SU-DHL-6 (cell line): ENCODE data around the gene KIF12.

Source experiments
- H2AFZ ChIP-seq: fragments of 200-600 bp; sonication (generic); 2 replicates; pipeline ENCODE4 v1.6.1; 2014; ENCODE audit warnings: low read depth, mild to moderate bottlenecking, moderate library complexity, mixed read lengths, antibody characterized with exemption, low read length; ENCODE audit not compliant: severe bottlenecking
- H3F3A ChIP-seq: fragments of 200-600 bp; shearing (Covaris generic); 2 replicates; pipeline ENCODE4 v1.6.0; 2016; ENCODE audit warnings: antibody characterized with exemption, mild to moderate bottlenecking; ENCODE audit not compliant: insufficient read depth
- H3K27ac ChIP-seq: fragments of 200-600 bp; sonication (generic); 2 replicates; pipeline ENCODE4 v1.5.1; 2016; ENCODE audit warnings: low read depth, mild to moderate bottlenecking, low read length, moderate library complexity, mixed read lengths
- H3K27me3 ChIP-seq: fragments of 200-600 bp; sonication (generic), shearing (Covaris generic); 2 replicates; pipeline ENCODE4 v1.6.0; 2014; ENCODE audit warnings: mild to moderate bottlenecking, low read length
- H3K36me3 ChIP-seq: fragments of 200-600 bp; sonication (generic); 2 replicates; pipeline ENCODE4 v1.6.1; 2014; ENCODE audit warnings: mild to moderate bottlenecking, low read length, mixed read lengths
- H3K4me2 ChIP-seq: fragments of 300-600, 200-600 bp; shearing (Covaris generic), sonication (generic); 2 replicates; pipeline ENCODE4 v1.6.0; 2014; ENCODE audit warnings: low read length, low read depth, mild to moderate bottlenecking; ENCODE audit not compliant: poor library complexity, severe bottlenecking
- H3K4me3 ChIP-seq: fragments of 200-600 bp; sonication (generic); 2 replicates; pipeline ENCODE4 v1.5.1; 2014; ENCODE audit warnings: antibody characterized with exemption, low read length, mild to moderate bottlenecking, mixed read lengths; ENCODE audit not compliant: insufficient read depth, poor library complexity, severe bottlenecking
- H3K79me2 ChIP-seq: fragments of 200-600 bp; sonication (generic); 2 replicates; pipeline ENCODE4 v1.6.1; 2014; ENCODE audit warnings: mild to moderate bottlenecking, low read length, moderate library complexity; ENCODE audit not compliant: insufficient read depth
- H3K9ac ChIP-seq: fragments of 200-600 bp; sonication (generic); 2 replicates; pipeline ENCODE4 v1.7.0; 2014; ENCODE audit warnings: mild to moderate bottlenecking, low read length
- H3K9me2 ChIP-seq: fragments of 200-600 bp; sonication (generic); replicated peaks from 2 replicates; pipeline ENCODE4 v1.6.1; 2014; ENCODE audit warnings: low read length; ENCODE audit not compliant: insufficient read depth
- H3K9me3 ChIP-seq: fragments of 200-600 bp; sonication (generic); 2 replicates; pipeline ENCODE4 v1.6.1; 2014; ENCODE audit warnings: low read length, mixed read lengths; ENCODE audit not compliant: insufficient read depth
- H4K20me1 ChIP-seq: fragments of 200-600 bp; sonication (generic); 2 replicates; pipeline ENCODE4 v1.6.1; 2014; ENCODE audit warnings: low read depth, mild to moderate bottlenecking, antibody characterized with exemption, low read length, moderate library complexity, mixed read lengths
- CTCF ChIP-seq: fragments of 200-600 bp; sonication (generic); IDR thresholded peaks from one replicate; pipeline ENCODE4 v1.5.1; 2017; ENCODE audit warnings: antibody characterized with exemption, mild to moderate bottlenecking, low read length, moderate library complexity; ENCODE audit not compliant: insufficient read depth, poor library complexity, severe bottlenecking
- EZH2phosphoT487 ChIP-seq: fragments of 200-600 bp; sonication (generic), shearing (Covaris generic); conservative IDR thresholded peaks from 2 replicates; pipeline ENCODE4 v1.6.1; 2018; ENCODE audit warnings: mild to moderate bottlenecking, antibody characterized with exemption, low read length, moderate library complexity, mixed read lengths

Gene KIF12

DNA sequence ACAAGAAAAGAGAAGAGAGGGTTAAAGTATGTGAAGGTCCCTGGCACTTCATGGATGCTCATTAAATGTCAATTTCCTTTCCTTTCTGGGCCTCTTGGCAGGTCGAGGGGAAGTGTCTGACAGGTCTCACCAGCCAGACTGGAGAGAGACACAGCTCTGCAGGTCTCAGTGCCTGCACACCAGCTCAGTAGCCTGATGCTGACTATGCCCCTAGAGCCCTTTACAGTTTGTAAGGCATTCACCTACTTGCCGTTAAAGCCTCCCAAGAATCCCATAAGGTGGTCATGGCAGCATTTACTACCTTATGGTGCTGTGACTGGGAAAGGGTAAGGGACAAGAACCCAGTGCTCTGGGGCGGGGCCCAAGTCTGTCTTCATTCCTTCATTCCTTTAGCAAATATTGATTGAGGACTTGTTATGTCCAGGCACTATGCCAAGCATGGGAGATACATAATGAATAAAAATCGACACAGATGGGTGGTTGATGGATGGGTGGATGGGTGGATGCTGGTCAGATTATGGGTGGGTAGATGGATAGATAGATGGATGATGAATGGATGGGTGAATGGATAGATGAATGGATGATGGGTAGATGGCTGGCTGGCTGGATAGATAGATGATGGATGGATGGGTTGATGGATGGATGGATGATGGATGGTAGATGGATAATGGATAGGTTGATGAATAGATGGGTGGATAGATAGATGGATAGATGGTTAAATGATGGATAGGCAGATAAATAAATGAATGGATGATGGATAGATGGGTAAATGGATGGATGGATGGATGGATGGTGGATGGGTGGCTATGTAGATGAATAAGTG, 21.3 kb upstream of the KIF12 start:
- Histone ChIP-seq H4K20me1 (no peaks in the 10 kb centered on the region), H3K9me2 (no peaks in the 10 kb centered on the region), H3K4me3 (no peak overlapping the region), H3K9ac (no peak overlapping the region), H2AFZ (no peak overlapping the region), H3K4me2 (no peak overlapping the region), H3K27ac (no peak overlapping the region), H3F3A (no peaks in the 10 kb centered on the region), H3K36me3 (no peaks in the 10 kb centered on the region), H3K79me2 (no peaks in the 10 kb centered on the region), H3K9me3 (no peaks in the 10 kb centered on the region), H3K27me3 (no peaks in the 10 kb centered on the region)
- TF ChIP-seq EZH2phosphoT487 (no peak), CTCF (no peak)

- no peaks in the 10 kb centered on the region for H3K36me3 ChIP-seq
- no peaks in the 10 kb centered on the region for H3K9me3 ChIP-seq
- no peak overlapping the region for H3K4me2 ChIP-seq
- H3K27me3 ChIP-seq, result no peaks in the 10 kb centered on the region
- TF ChIP-seq EZH2phosphoT487 (no peak), CTCF (no peak)
- no peak overlapping the region for H2AFZ ChIP-seq
- H3K9me2 ChIP-seq, result no peaks in the 10 kb centered on the region
- no peak overlapping the region for H3K4me3 ChIP-seq
- H3K9ac ChIP-seq, result no peak overlapping the region
- H3K79me2 ChIP-seq, result no peaks in the 10 kb centered on the region
- H3F3A ChIP-seq, result no peaks in the 10 kb centered on the region
- no peak overlapping the region for H3K27ac ChIP-seq
- H4K20me1 ChIP-seq, result no peaks in the 10 kb centered on the region
Observed at GRCh38 chr9:114119242-114120191, 20.4 kb upstream of the KIF12 start.

- no peak overlapping the region for H3K4me2 ChIP-seq
- no peaks in the 10 kb centered on the region for H3F3A ChIP-seq
- no peaks in the 10 kb centered on the region for H3K27me3 ChIP-seq
- H3K36me3 ChIP-seq, result no peaks in the 10 kb centered on the region
- no peak overlapping the region for H3K9ac ChIP-seq
- H3K79me2 ChIP-seq, result no peaks in the 10 kb centered on the region
- TF ChIP-seq CTCF (no peak), EZH2phosphoT487 (no peak)
- H3K9me3 ChIP-seq, result no peaks in the 10 kb centered on the region
- no peak overlapping the region for H2AFZ ChIP-seq
- H4K20me1 ChIP-seq, result no peaks in the 10 kb centered on the region
- H3K27ac ChIP-seq, result no peak overlapping the region
- H3K9me2 ChIP-seq, result no peaks in the 10 kb centered on the region
- H3K4me3 ChIP-seq, result no peak overlapping the region
Observed at GRCh38 chr9:114117996-114118830, 19.1 kb upstream of the KIF12 start.
